Fibroblast of lung (primary cell): Measurements from ENCODE around the gene RPS14. TPM values are rescaled to one million over a fixed set of nuclear protein-coding genes. Genes with fewer than 3 reads are reported as not detected.

Experiments
- DNase-seq, 2 donors: peaks; one replicate each; pipeline versions ENCODE4 v3.0.0 to v3.0.0-alpha.2; 2010; ENCODE audit warnings: low read depth in 2 of 2
- H2AFZ ChIP-seq: 2 replicates; pipeline ENCODE4 v1.5.1; 2012; ENCODE audit warnings: low read length, control low read depth, inconsistent platforms
- H3K27ac ChIP-seq: 2 replicates; pipeline ENCODE4 v1.5.1; 2011; ENCODE audit warnings: low read length, control low read depth; ENCODE audit not compliant: insufficient read depth
- H3K27me3 ChIP-seq: 2 replicates; pipeline ENCODE4 v1.5.1; 2011; ENCODE audit warnings: mild to moderate bottlenecking, low read length; ENCODE audit not compliant: control insufficient read depth, insufficient read depth
- H3K36me3 ChIP-seq: 2 replicates; pipeline ENCODE4 v1.5.1; 2011; ENCODE audit warnings: low read length; ENCODE audit not compliant: control insufficient read depth, insufficient read depth
- H3K4me1 ChIP-seq: 2 replicates; pipeline ENCODE4 v1.5.1; 2011; ENCODE audit warnings: low read length; ENCODE audit not compliant: control insufficient read depth, insufficient read depth; ENCODE audit errors: extremely low read depth
- H3K4me2 ChIP-seq: 2 replicates; pipeline ENCODE4 v1.5.1; 2011; ENCODE audit warnings: low read length, control low read depth; ENCODE audit not compliant: insufficient read depth; ENCODE audit errors: extremely low read depth
- H3K4me3 ChIP-seq, 4 experiments: fragments of 200-600 bp in 1 of 4; sonication (generic) in 1 of 4; replicated peaks in 1 of 4; 2 replicates each; pipeline ENCODE4 v1.5.1; 2011 to 2016; ENCODE audit warnings: low read length in 4 of 4, low read depth in 3 of 4, mild to moderate bottlenecking in 3 of 4, control low read depth in 2 of 4, inconsistent platforms in 1 of 4, mixed read lengths in 1 of 4; ENCODE audit not compliant: insufficient read depth in 1 of 4; ENCODE audit errors: control extremely low read depth in 1 of 4
- H3K79me2 ChIP-seq: 2 replicates; pipeline ENCODE4 v1.5.1; 2012; ENCODE audit warnings: mild to moderate bottlenecking, low read length, inconsistent platforms; ENCODE audit not compliant: control insufficient read depth, insufficient read depth
- H3K9ac ChIP-seq: 2 replicates; pipeline ENCODE4 v1.5.1; 2011; ENCODE audit warnings: mild to moderate bottlenecking, low read length, control low read depth; ENCODE audit not compliant: insufficient read depth
- H3K9me3 ChIP-seq: 2 replicates; pipeline ENCODE4 v1.5.1; 2012; ENCODE audit warnings: low read depth, low read length; ENCODE audit not compliant: control insufficient read depth, insufficient read depth
- H4K20me1 ChIP-seq: 2 replicates; pipeline ENCODE4 v1.5.1; 2011; ENCODE audit warnings: low read length; ENCODE audit not compliant: control insufficient read depth, insufficient read depth; ENCODE audit errors: extremely low read depth
- CTCF ChIP-seq, 2 donors: IDR thresholded peaks in 1 of 2; conservative IDR thresholded peaks in 1 of 2; 1 replicate in 1 of 2; 2 replicates in 1 of 2; pipeline ENCODE4 v1.5.1; 2011 to 2012; ENCODE audit warnings: low read length in 2 of 2, control low read depth in 1 of 2, inconsistent platforms in 1 of 2, low read depth in 1 of 2, mild to moderate bottlenecking in 1 of 2
- EZH2 ChIP-seq: IDR thresholded peaks from 2 replicates; pipeline ENCODE4 v1.5.1; 2012; ENCODE audit warnings: low read length, control low read depth, mild to moderate bottlenecking; ENCODE audit errors: missing control alignments
- polyA plus RNA-seq, 2 donors: library from polyadenylated mRNA; depleted of rRNA in 1 of 2; stranded (reverse) in 1 of 2; unstranded in 1 of 2; fragments of >200 nt; gene quantifications; 2 replicates each; pipeline ENCODE4 v1.2.1, GENCODE V29; 2011 to 2012; ENCODE audit warnings: missing spikeins in 1 of 2
- total RNA-seq: library from RNA; depleted of rRNA; stranded (reverse); fragments of >200 nt; gene quantifications from 2 replicates; pipeline ENCODE4 v1.2.1, GENCODE V29; 2014

The RPS14 gene
- total and polyA plus RNA-seq, 2 donors (not counting 1 experiment from before 2014, with no cell fraction given), result 1,962 to 5,623 TPM

- DNase-seq, result no peak
- H2AFZ ChIP-seq, result no peak overlapping the region
- H3K9me3 ChIP-seq, result no peaks in the 10 kb centered on the region
- no peaks in the 10 kb centered on the region for H4K20me1 ChIP-seq
- H3K27me3 ChIP-seq, result no peaks in the 10 kb centered on the region
- TF ChIP-seq CTCF (conservative IDR thresholded peaks at IDR 0.05 in 1 of 2, IDR thresholded peaks at IDR 0.05 in 1 of 2; ENCODE audit: low read depth in 1 of 2, low read length in 2 of 2), result no peak
- TF ChIP-seq EZH2, result no peak
- H3K79me2 ChIP-seq, result no peaks in the 10 kb centered on the region
- no peak overlapping the region for H3K4me2 ChIP-seq
- peaks cover 3% of the 10 kb centered on the region for H3K4me1 ChIP-seq
- no peak overlapping the region for H3K27ac ChIP-seq
- no peak overlapping the region for H3K9ac ChIP-seq
- H3K4me3 ChIP-seq, result no peak overlapping the region
- H3K36me3 ChIP-seq, result no peaks in the 10 kb centered on the region
These were observed 36.2 kb downstream of the RPS14 start for GRCh38 chr5:150413176-150413901.

GRCh38 chr5:150412319-150413175 is 37.0 kb downstream of the RPS14 start, which contains the start of gene CD74:
Gene CD74, minus strand, starts transcription at chr5:150412910. Its CDS starts 161 bp downstream, at chr5:150412749.
- H3K9ac ChIP-seq, result no peak within 1 kb of the TSS
- DNase-seq, result peak in 1 of 2 donors; percentile 27
- no peaks in the 10 kb centered on the region for H3K27me3 ChIP-seq
- H3K27ac ChIP-seq, result no peak within 1 kb of the TSS
- H4K20me1 ChIP-seq, result no peaks in the 10 kb centered on the region
- peak within 1 kb of the TSS in 1 of 4 experiments; percentile 17 for H3K4me3 ChIP-seq
- no peaks in the 10 kb centered on the region for H3K79me2 ChIP-seq
- no peaks in the 10 kb centered on the region for H3K36me3 ChIP-seq
- TF ChIP-seq CTCF (conservative IDR thresholded peaks at IDR 0.05 in 1 of 2, IDR thresholded peaks at IDR 0.05 in 1 of 2; ENCODE audit: low read depth in 1 of 2, low read length in 2 of 2) (no peak), EZH2 (no peak)
- H3K4me2 ChIP-seq, result peak within 1 kb of the TSS; percentile 11
- peaks cover 3% of the 10 kb centered on the region for H3K4me1 ChIP-seq
- H2AFZ ChIP-seq, result no peak within 1 kb of the TSS
- H3K9me3 ChIP-seq, result no peaks in the 10 kb centered on the region
